Astrocyte of the hippocampus (primary cell): ENCODE results near the gene CLCN2.

Experiments used
- DNase-seq: peaks from one replicate; pipeline ENCODE4 v3.0.0; 2011; ENCODE audit warnings: low read depth, low spot score

Gene CLCN2

GRCh38 chr3:184380627-184381260 is 19.3 kb upstream of the CLCN2 start:
- no peak for DNase-seq

GRCh38 chr3:184380185-184380626 is 18.8 kb upstream of the CLCN2 start:
- DNase-seq, result peak; percentile 77

GRCh38 chr3:184379358-184380184 is 18.2 kb upstream of the CLCN2 start, which contains the start of gene CHRD:
TSS of gene CHRD (plus strand) at chr3:184380054. CDS start at chr3:184380319, 265 bp downstream.
- DNase-seq, result no peak

GRCh38 chr3:184378651-184379357 is 17.4 kb upstream of the CLCN2 start:
- DNase-seq, result no peak

GRCh38 chr3:184377882-184378445 is 16.6 kb upstream of the CLCN2 start, which contains the start of gene THPO:
TSS of gene THPO (minus strand) at chr3:184378207. CDS start at chr3:184376259, 1,948 bp downstream.
- DNase-seq, result no peak

- no peak for DNase-seq
These were observed 16.0 kb upstream of the CLCN2 start for GRCh38 chr3:184377374-184377773.

- DNase-seq, result no peak
These were observed 14.5 kb upstream of the CLCN2 start for GRCh38 chr3:184375747-184376461.

- DNase-seq, result no peak
These were observed 12.0 kb upstream of the CLCN2 start for GRCh38 chr3:184373422-184373821.

- no peak for DNase-seq
These were observed 11.5 kb upstream of the CLCN2 start for GRCh38 chr3:184372911-184373310.

GRCh38 chr3:184372296-184372821 is 11.0 kb upstream of the CLCN2 start:
- DNase-seq, result no peak

GRCh38 chr3:184371570-184372018 is 10.2 kb upstream of the CLCN2 start:
- peak; percentile 94 for DNase-seq

- peak; percentile 83 for DNase-seq
These were observed 7.3 kb upstream of the CLCN2 start for GRCh38 chr3:184368586-184369183.

GRCh38 chr3:184368116-184368515 is 6.7 kb upstream of the CLCN2 start:
- DNase-seq, result no peak

- no peak for DNase-seq
These were observed 5.3 kb upstream of the CLCN2 start for GRCh38 chr3:184366619-184367289.

- peak; percentile 99 for DNase-seq
These were observed 1.5 kb upstream of the CLCN2 start for GRCh38 chr3:184362668-184363546.

GRCh38 chr3:184361932-184362667 is 695 bp upstream of the CLCN2 start:
- peak; percentile 78 for DNase-seq

- no peak for DNase-seq
These were observed 375 bp downstream of the CLCN2 start for GRCh38 chr3:184360929-184361531.
